NT2/D1 (cell line): ENCODE measurements around the gene CITED4.
A peak's percentile ranks its signal among the peaks of the same experiment; 100 is the strongest.

Experiments used
- DNase-seq: peaks from one replicate; pipeline ENCODE4 v3.0.0-alpha.2; 2011; ENCODE audit warnings: low read depth, low spot score
- H3K27me3 ChIP-seq: 2 replicates; pipeline ENCODE4 v1.6.0; 2011; ENCODE audit warnings: mild to moderate bottlenecking; ENCODE audit not compliant: insufficient read length, insufficient read depth
- H3K36me3 ChIP-seq: 2 replicates; pipeline ENCODE4 v1.6.1; 2011; ENCODE audit warnings: mild to moderate bottlenecking, low read length, mixed read lengths; ENCODE audit not compliant: insufficient read depth, insufficient read length
- H3K4me1 ChIP-seq: 2 replicates; pipeline ENCODE4 v1.5.1; 2011; ENCODE audit not compliant: insufficient read depth, insufficient read length
- H3K4me3 ChIP-seq: 2 replicates; pipeline ENCODE4 v1.5.1; 2011; ENCODE audit warnings: low read depth; ENCODE audit not compliant: insufficient read length
- H3K9ac ChIP-seq: 2 replicates; pipeline ENCODE4 v1.6.0; 2011; ENCODE audit warnings: low read depth; ENCODE audit not compliant: insufficient read length
- H3K9me3 ChIP-seq: 2 replicates; pipeline ENCODE4 v1.5.1; 2011; ENCODE audit warnings: mild to moderate bottlenecking, low read length; ENCODE audit not compliant: insufficient read depth
- SUZ12 ChIP-seq: IDR thresholded peaks from 2 replicates; pipeline ENCODE4 v1.6.1; 2011; ENCODE audit not compliant: insufficient read length, insufficient read depth; ENCODE audit errors: extremely low read depth
- YY1 ChIP-seq: IDR thresholded peaks from 2 replicates; pipeline ENCODE4 v1.6.1; 2011; ENCODE audit not compliant: insufficient read length, insufficient read depth
- ZNF274 ChIP-seq: IDR thresholded peaks from 2 replicates; pipeline ENCODE4 v1.6.1; 2011; ENCODE audit warnings: mild to moderate bottlenecking, low read depth, low read length

CITED4 gene

GRCh38 chr1:40849801-40850592, 12.2 kb downstream of the CITED4 start:
- Histone ChIP-seq H3K4me3 (no peak overlapping the region), H3K4me1 (no peaks in the 10 kb centered on the region), H3K9ac (no peak overlapping the region), H3K36me3 (no peaks in the 10 kb centered on the region), H3K27me3 (peaks cover 12% of the 10 kb centered on the region), H3K9me3 (no peaks in the 10 kb centered on the region)
- peak; percentile 56 for DNase-seq
- TF ChIP-seq ZNF274 (no peak), SUZ12 (no peak)

- TF ChIP-seq ZNF274 (no peak), YY1 (no peak), SUZ12 (no peak)
- Histone ChIP-seq H3K27me3 (peaks cover 12% of the 10 kb centered on the region), H3K4me1 (no peaks in the 10 kb centered on the region), H3K4me3 (no peak overlapping the region), H3K36me3 (no peaks in the 10 kb centered on the region), H3K9ac (no peak overlapping the region), H3K9me3 (no peaks in the 10 kb centered on the region)
- peak; percentile 71 for DNase-seq
Measured at GRCh38 chr1:40848530-40849189, 13.5 kb downstream of the CITED4 start.

GRCh38 chr1:40847023-40847745, 15.0 kb downstream of the CITED4 start:
- Histone ChIP-seq H3K4me1 (no peaks in the 10 kb centered on the region), H3K9me3 (peaks cover 9% of the 10 kb centered on the region; the same call in 1 of the 2 replicates), H3K36me3 (no peaks in the 10 kb centered on the region), H3K9ac (no peak overlapping the region), H3K4me3 (no peak overlapping the region), H3K27me3 (peaks cover 12% of the 10 kb centered on the region)
- no peak for TF ChIP-seq ZNF274
- TF ChIP-seq SUZ12: no peak
- TF ChIP-seq YY1: no peak
- no peak for DNase-seq

GRCh38 chr1:40845895-40846294, 16.3 kb downstream of the CITED4 start:
- Histone ChIP-seq H3K9me3 (peaks cover 9% of the 10 kb centered on the region; the same call in 1 of the 2 replicates), H3K9ac (no peak overlapping the region), H3K27me3 (peaks cover 8% of the 10 kb centered on the region), H3K4me1 (no peaks in the 10 kb centered on the region), H3K36me3 (no peaks in the 10 kb centered on the region), H3K4me3 (no peak overlapping the region)
- DNase-seq: no peak
- no peak for TF ChIP-seq ZNF274
- TF ChIP-seq YY1: no peak
- no peak for TF ChIP-seq SUZ12

- peaks cover 9% of the 10 kb centered on the region; the same call in 1 of the 2 replicates for H3K9me3 ChIP-seq
- no peak overlapping the region for H3K4me3 ChIP-seq
- no peak for DNase-seq
- TF ChIP-seq SUZ12: no peak
- no peak for TF ChIP-seq ZNF274
- no peak for TF ChIP-seq YY1
- H3K4me1 ChIP-seq: no peaks in the 10 kb centered on the region
- no peak overlapping the region for H3K9ac ChIP-seq
- H3K36me3 ChIP-seq: no peaks in the 10 kb centered on the region
- H3K27me3 ChIP-seq: peaks cover 1% of the 10 kb centered on the region
Measured at GRCh38 chr1:40844887-40845878, 17.0 kb downstream of the CITED4 start.

GRCh38 chr1:40844079-40844478, 18.1 kb downstream of the CITED4 start:
- Histone ChIP-seq H3K36me3 (no peaks in the 10 kb centered on the region), H3K9ac (no peak overlapping the region), H3K4me1 (peaks cover 3% of the 10 kb centered on the region), H3K9me3 (peaks cover 9% of the 10 kb centered on the region; the same call in 1 of the 2 replicates), H3K27me3 (no peaks in the 10 kb centered on the region), H3K4me3 (no peak overlapping the region)
- DNase-seq: no peak
- TF ChIP-seq SUZ12 (no peak), YY1 (no peak), ZNF274 (no peak)
